SH-SY5Y (cell line): ENCODE results near the gene CD2.

Source experiments
- GATA2 ChIP-seq: IDR thresholded peaks from 2 replicates; pipeline ENCODE4 v1.6.1; 2011; ENCODE audit warnings: mild to moderate bottlenecking, low read depth, low read length
- GATA3 ChIP-seq: IDR thresholded peaks from 2 replicates; pipeline ENCODE4 v1.6.1; 2011; ENCODE audit warnings: low read depth, mild to moderate bottlenecking, low read length, moderate library complexity

GRCh38 chr1:116770625-116771024, 16.4 kb downstream of the CD2 start:
- TF ChIP-seq GATA3 (no peak), GATA2 (no peak)
